ENCODE measurements around the gene RPP30.

Gene RPP30

GRCh38 chr10:90917238-90917967 lies 45.6 kb downstream of the RPP30 start:
- Histone ChIP-seq H2AFZ (ENCODE audit: low read depth, low read length, severe bottlenecking) (no peak overlapping the region), H3K9me2 (replicated peaks; ENCODE audit: insufficient read depth, low read length) (no peaks in the 10 kb centered on the region), H3K4me3 (ENCODE audit: insufficient read depth, low read length, poor library complexity, severe bottlenecking) (no peak overlapping the region), H3K9ac (ENCODE audit: low read length) (no peak overlapping the region), H3K27me3 (ENCODE audit: low read length) (no peaks in the 10 kb centered on the region), H3K36me3 (ENCODE audit: low read length) (no peaks in the 10 kb centered on the region), H3K79me2 (ENCODE audit: insufficient read depth, low read length) (no peaks in the 10 kb centered on the region), H4K20me1 (ENCODE audit: low read depth, low read length) (no peaks in the 10 kb centered on the region), H3K27ac (ENCODE audit: low read depth, low read length) (no peak overlapping the region), H3K9me3 (ENCODE audit: insufficient read depth, low read length) (no peaks in the 10 kb centered on the region), H3F3A (ENCODE audit: insufficient read depth) (no peaks in the 10 kb centered on the region), H3K4me2 (ENCODE audit: low read depth, low read length, poor library complexity, severe bottlenecking) (no peak overlapping the region)
- TF ChIP-seq EZH2phosphoT487 (conservative IDR thresholded peaks at IDR 0.05; ENCODE audit: low read length) (no peak), CTCF (IDR thresholded peaks at IDR 0.05; ENCODE audit: insufficient read depth, low read length, poor library complexity, severe bottlenecking) (no peak)

- no peak overlapping the region for H3K4me2 ChIP-seq (ENCODE audit: low read depth, low read length, poor library complexity, severe bottlenecking)
- no peaks in the 10 kb centered on the region for H3K9me3 ChIP-seq (ENCODE audit: insufficient read depth, low read length)
- no peak overlapping the region for H3K9ac ChIP-seq (ENCODE audit: low read length)
- no peak for TF ChIP-seq EZH2phosphoT487 (conservative IDR thresholded peaks at IDR 0.05; ENCODE audit: low read length)
- TF ChIP-seq CTCF (IDR thresholded peaks at IDR 0.05; ENCODE audit: insufficient read depth, low read length, poor library complexity, severe bottlenecking): no peak
- H3K79me2 ChIP-seq (ENCODE audit: insufficient read depth, low read length): no peaks in the 10 kb centered on the region
- H4K20me1 ChIP-seq (ENCODE audit: low read depth, low read length): no peaks in the 10 kb centered on the region
- H3F3A ChIP-seq (ENCODE audit: insufficient read depth): no peaks in the 10 kb centered on the region
- H3K4me3 ChIP-seq (ENCODE audit: insufficient read depth, low read length, poor library complexity, severe bottlenecking): no peak overlapping the region
- no peak overlapping the region for H3K27ac ChIP-seq (ENCODE audit: low read depth, low read length)
- no peak overlapping the region for H2AFZ ChIP-seq (ENCODE audit: low read depth, low read length, severe bottlenecking)
- H3K9me2 ChIP-seq (replicated peaks; ENCODE audit: insufficient read depth, low read length): no peaks in the 10 kb centered on the region
- no peaks in the 10 kb centered on the region for H3K36me3 ChIP-seq (ENCODE audit: low read length)
- no peaks in the 10 kb centered on the region for H3K27me3 ChIP-seq (ENCODE audit: low read length)
Measured at GRCh38 chr10:90917968-90918318, 46.2 kb downstream of the RPP30 start.

GRCh38 chr10:90919683-90920574 lies 48.2 kb downstream of the RPP30 start:
- TF ChIP-seq CTCF (IDR thresholded peaks at IDR 0.05; ENCODE audit: insufficient read depth, low read length, poor library complexity, severe bottlenecking): no peak
- TF ChIP-seq EZH2phosphoT487 (conservative IDR thresholded peaks at IDR 0.05; ENCODE audit: low read length): no peak
- no peak overlapping the region for H3K9ac ChIP-seq (ENCODE audit: low read length)
- H3K9me3 ChIP-seq (ENCODE audit: insufficient read depth, low read length): no peaks in the 10 kb centered on the region
- no peaks in the 10 kb centered on the region for H3F3A ChIP-seq (ENCODE audit: insufficient read depth)
- no peaks in the 10 kb centered on the region for H3K9me2 ChIP-seq (replicated peaks; ENCODE audit: insufficient read depth, low read length)
- no peaks in the 10 kb centered on the region for H4K20me1 ChIP-seq (ENCODE audit: low read depth, low read length)
- H3K27ac ChIP-seq (ENCODE audit: low read depth, low read length): no peak overlapping the region
- H3K4me3 ChIP-seq (ENCODE audit: insufficient read depth, low read length, poor library complexity, severe bottlenecking): no peak overlapping the region
- no peak overlapping the region for H2AFZ ChIP-seq (ENCODE audit: low read depth, low read length, severe bottlenecking)
- H3K79me2 ChIP-seq (ENCODE audit: insufficient read depth, low read length): no peaks in the 10 kb centered on the region
- no peak overlapping the region for H3K4me2 ChIP-seq (ENCODE audit: low read depth, low read length, poor library complexity, severe bottlenecking)
- H3K27me3 ChIP-seq (ENCODE audit: low read length): no peaks in the 10 kb centered on the region
- no peaks in the 10 kb centered on the region for H3K36me3 ChIP-seq (ENCODE audit: low read length)

Data from SU-DHL-6 (cell line).